ENCODE results near the gene SPDYE16.
"Not testable (repeated sequence)": the region's sequence is repeated elsewhere in the genome, so short reads cannot be mapped to it uniquely, and the experiment has no call there.

The SPDYE16 gene

DNA sequence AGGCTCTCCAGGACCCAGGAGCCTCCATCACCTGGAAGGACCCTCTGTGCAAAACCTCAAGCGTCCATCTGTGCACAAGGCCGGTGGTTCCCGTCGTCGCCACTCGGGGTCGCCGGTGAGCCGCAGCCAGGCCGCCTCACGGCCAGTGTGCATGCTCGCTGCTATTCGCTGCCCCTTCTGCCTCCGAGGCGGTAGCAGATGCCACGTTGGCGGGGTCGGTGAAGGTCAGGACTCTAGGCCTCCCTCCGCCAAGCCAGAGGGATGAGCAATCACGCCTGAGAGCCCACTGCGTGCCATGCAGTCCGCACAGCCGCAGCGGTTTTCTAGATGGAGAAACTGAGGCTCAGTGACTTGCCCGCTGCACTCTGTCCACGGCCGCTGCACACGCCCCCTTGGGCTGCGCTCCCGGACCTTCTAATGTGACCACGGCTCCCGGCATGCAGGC, 27.1 kb downstream of the SPDYE16 start:
- no peak overlapping the region for H3K4me3 ChIP-seq (ENCODE audit: low read depth in 1 of 2, low read length in 1 of 2)
- no peaks in the 10 kb centered on the region for H3K4me1 ChIP-seq (ENCODE audit: control insufficient read depth in 1 of 2, insufficient read depth in 1 of 2, low read depth in 1 of 2, low read length in 1 of 2)
- H3K36me3 ChIP-seq = no peaks in the 10 kb centered on the region
- no peak overlapping the region for H3K27ac ChIP-seq
- no peaks in the 10 kb centered on the region for H3K27me3 ChIP-seq
- H3K9me3 ChIP-seq = no peaks in the 10 kb centered on the region
- peak; percentile 23 for TF ChIP-seq CTCF (IDR thresholded peaks at IDR 0.05)

DNA sequence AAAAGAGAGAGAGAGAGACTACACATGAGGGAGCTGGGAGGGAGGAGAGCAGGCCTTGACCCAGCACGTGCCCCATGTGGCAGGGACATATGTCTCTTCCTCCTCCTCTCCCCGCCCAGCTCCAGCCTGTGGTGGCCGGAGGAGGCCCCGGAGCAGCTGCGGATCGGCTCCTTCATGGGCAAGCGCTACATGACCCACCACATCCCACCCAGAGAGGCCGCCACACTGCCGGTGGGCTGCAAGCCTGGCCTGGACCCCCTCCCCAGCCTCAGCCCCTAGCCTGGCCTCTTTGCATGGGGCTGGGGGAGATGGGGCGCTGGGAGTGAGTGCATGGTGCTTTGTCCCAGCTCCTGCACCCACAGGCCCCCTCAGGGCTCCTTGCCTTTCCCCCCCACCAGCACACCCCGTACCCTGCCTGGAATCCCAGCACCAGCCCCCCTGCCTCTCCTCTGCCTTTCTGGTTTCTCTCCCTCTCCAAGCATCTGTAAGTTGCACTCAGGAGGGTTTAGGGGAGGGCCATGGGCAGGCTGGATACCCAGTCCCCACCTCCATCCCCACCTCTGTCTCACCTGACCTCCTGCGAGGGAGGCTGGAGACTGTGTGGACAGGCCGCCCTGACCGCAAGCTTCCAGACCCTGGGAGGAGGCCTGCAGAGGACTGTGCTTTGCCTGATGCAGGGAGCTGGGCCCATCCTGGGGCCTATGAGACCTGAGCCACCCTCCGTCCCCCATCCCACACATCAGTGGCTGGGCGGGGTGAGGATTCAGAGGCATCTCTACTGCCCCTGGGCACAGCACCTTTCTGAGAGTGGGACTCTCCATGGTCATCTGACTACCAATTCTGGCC, 27.9 kb downstream of the SPDYE16 start:
- H3K4me1 ChIP-seq (ENCODE audit: control insufficient read depth in 1 of 2, insufficient read depth in 1 of 2, low read depth in 1 of 2, low read length in 1 of 2) = no peaks in the 10 kb centered on the region
- H3K4me3 ChIP-seq (ENCODE audit: low read depth in 1 of 2, low read length in 1 of 2) = no peak overlapping the region
- no peaks in the 10 kb centered on the region for H3K9me3 ChIP-seq
- H3K27me3 ChIP-seq = peaks cover 2% of the 10 kb centered on the region
- TF ChIP-seq CTCF (IDR thresholded peaks at IDR 0.05) = no peak
- no peaks in the 10 kb centered on the region for H3K36me3 ChIP-seq
- no peak overlapping the region for H3K27ac ChIP-seq

GRCh38 chr7:76513817-76514799, 29.0 kb downstream of the SPDYE16 start:
- Histone ChIP-seq H3K27ac (no peak overlapping the region), H3K4me3 (ENCODE audit: low read depth in 1 of 2, low read length in 1 of 2) (no peak overlapping the region), H3K36me3 (no peaks in the 10 kb centered on the region), H3K9me3 (no peaks in the 10 kb centered on the region), H3K4me1 (ENCODE audit: control insufficient read depth in 1 of 2, insufficient read depth in 1 of 2, low read depth in 1 of 2, low read length in 1 of 2) (no peaks in the 10 kb centered on the region), H3K27me3 (peaks cover 4% of the 10 kb centered on the region)
- TF ChIP-seq CTCF (IDR thresholded peaks at IDR 0.05) = no peak

- peaks cover 6 to 9% of the 10 kb centered on the region in 2 experiments for H3K4me1 ChIP-seq (ENCODE audit: control insufficient read depth in 1 of 2, insufficient read depth in 1 of 2, low read depth in 1 of 2, low read length in 1 of 2)
- H3K36me3 ChIP-seq = no peaks in the 10 kb centered on the region
- H3K4me3 ChIP-seq (ENCODE audit: low read depth in 1 of 2, low read length in 1 of 2) = no peak overlapping the region
- H3K27ac ChIP-seq = no peak overlapping the region
- H3K9me3 ChIP-seq = no peaks in the 10 kb centered on the region
- TF ChIP-seq CTCF (IDR thresholded peaks at IDR 0.05) = no peak
- peaks cover 4% of the 10 kb centered on the region for H3K27me3 ChIP-seq
Measured at GRCh38 chr7:76512941-76513816, 29.9 kb downstream of the SPDYE16 start.

DNA sequence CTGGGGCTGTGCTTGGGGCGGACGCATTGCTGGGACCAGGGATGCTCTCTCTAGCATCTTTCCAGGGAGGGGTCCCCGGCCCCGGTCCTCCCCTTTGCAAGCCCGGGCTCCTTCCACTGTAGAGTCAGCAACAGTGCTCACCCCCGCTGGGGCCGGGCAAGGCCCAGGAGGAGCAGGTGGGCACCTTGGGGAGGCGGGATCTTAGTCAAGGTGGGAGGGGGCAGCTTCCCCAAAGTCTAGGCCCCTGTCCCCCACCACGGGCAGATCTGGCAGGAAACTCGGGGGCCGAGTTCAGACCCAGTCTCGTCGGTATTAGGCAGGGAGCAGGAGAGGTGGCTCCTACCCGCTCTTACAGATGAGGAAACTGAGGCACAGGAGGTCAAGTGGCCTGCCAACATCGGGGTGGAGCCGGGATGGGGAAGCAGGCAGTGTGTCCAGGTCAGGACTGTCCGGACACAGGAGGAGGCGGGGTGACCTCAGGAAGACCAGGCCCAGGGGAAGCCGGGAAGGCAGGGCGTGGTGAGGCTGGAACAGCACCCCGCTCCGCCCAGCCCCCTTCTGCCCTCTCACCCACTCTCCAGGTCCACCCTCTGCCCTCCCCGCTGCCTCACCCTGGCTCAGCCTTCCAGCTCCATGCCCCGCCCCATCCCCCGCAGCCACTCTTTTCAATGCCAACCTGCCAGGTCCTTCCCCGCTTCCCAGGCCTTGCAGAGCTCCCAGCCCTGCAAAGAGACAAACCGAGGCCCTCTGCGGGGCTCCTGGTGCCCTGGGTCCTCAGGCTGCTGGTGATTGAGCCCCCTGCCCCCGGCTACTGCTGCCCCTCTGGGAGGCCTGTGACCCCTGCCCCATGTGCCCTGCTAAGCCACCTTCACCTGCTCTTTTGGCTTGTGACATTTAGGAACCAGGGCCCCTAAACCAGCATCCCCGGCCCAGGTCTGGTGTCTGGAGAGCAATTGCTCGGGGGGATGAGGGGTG, 30.9 kb downstream of the SPDYE16 start:
- not testable (repeated sequence) for H3K4me3 ChIP-seq (ENCODE audit: low read depth in 1 of 2, low read length in 1 of 2); H3K9me3 ChIP-seq; H3K27ac ChIP-seq; H3K36me3 ChIP-seq; H3K27me3 ChIP-seq
- H3K4me1 ChIP-seq (ENCODE audit: control insufficient read depth in 1 of 2, insufficient read depth in 1 of 2, low read depth in 1 of 2, low read length in 1 of 2) = peaks cover 15 to 19% of the 10 kb centered on the region in 2 experiments

DNA sequence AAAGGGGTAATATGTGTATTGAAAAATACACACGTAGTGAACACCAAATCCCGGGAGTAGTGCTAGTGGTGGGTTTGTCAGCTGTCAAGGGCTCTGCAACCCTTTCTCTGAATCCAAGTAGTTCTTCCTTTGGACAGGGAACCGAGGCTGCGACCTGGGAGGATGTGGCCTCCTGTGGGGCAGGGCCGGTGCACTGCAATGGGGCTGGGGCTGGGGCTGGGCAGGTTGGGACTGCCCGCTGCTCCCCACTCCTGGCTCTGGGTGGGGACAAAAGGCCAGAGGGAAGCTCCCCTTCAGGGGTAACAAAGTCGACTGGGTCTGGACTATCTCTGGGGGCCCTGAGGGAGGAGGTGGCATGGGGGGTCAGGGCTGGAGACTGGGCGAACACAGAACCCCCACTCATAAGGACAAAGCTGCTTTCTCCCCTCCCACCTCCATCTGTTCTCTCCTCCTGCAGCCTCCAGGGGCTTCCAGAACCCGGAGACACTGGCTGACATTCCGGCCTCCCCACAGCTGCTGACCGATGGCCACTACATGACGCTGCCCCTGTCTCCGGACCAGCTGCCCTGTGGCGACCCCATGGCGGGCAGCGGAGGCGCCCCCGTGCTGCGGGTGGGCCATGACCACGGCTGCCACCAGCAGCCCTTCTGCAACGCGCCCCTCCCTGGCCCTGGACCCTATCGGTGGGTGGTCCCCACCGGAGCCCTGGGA, 31.7 kb downstream of the SPDYE16 start:
- not testable (repeated sequence) for H3K27me3 ChIP-seq; H3K27ac ChIP-seq; H3K4me3 ChIP-seq (ENCODE audit: low read depth in 1 of 2, low read length in 1 of 2); H3K9me3 ChIP-seq; H3K36me3 ChIP-seq
- H3K4me1 ChIP-seq (ENCODE audit: control insufficient read depth in 1 of 2, insufficient read depth in 1 of 2, low read depth in 1 of 2, low read length in 1 of 2) = peaks cover 15 to 19% of the 10 kb centered on the region in 2 experiments
